D721Med (cell line): ENCODE data around the gene SLX4IP.
"Not testable (repeated sequence)": the region's sequence is repeated elsewhere in the genome, so short reads cannot be mapped to it uniquely, and the experiment has no call there.

ENCODE experiments used
- DNase-seq: peaks from one replicate; pipeline ENCODE4 v3.0.0; 2011; ENCODE audit warnings: low spot score; ENCODE audit not compliant: insufficient read length
- FAIRE-seq: peaks from 2 replicates; lab custom pipeline; 2011; peaks lifted over from hg19 to GRCh38; lab: Jason Lieb, UNC
- CTCF ChIP-seq: IDR thresholded peaks from 2 replicates; pipeline ENCODE4 v1.5.1; 2012; ENCODE audit warnings: mild to moderate bottlenecking, control low read depth; ENCODE audit not compliant: insufficient read depth; ENCODE audit errors: missing control alignments

SLX4IP gene

GRCh38 chr20:10613911-10614310, 178.8 kb downstream of the SLX4IP start:
- DNase-seq (no peak), FAIRE-seq (no peak)
- TF ChIP-seq CTCF, result no peak

GRCh38 chr20:10616212-10616611, 181.1 kb downstream of the SLX4IP start:
- FAIRE-seq (no peak), DNase-seq (no peak)
- no peak for TF ChIP-seq CTCF

GRCh38 chr20:10617549-10618133, 182.5 kb downstream of the SLX4IP start:
- not testable (repeated sequence) for DNase-seq, FAIRE-seq

- DNase-seq (no peak), FAIRE-seq (no peak)
- no peak for TF ChIP-seq CTCF
These were observed 183.6 kb downstream of the SLX4IP start for GRCh38 chr20:10618611-10619245.

GRCh38 chr20:10619427-10619826, 184.3 kb downstream of the SLX4IP start:
- no peak for FAIRE-seq
- no peak for TF ChIP-seq CTCF
- DNase-seq, result no peak

GRCh38 chr20:10621149-10621548, 186.0 kb downstream of the SLX4IP start:
- FAIRE-seq (no peak), DNase-seq (no peak)
- TF ChIP-seq CTCF, result no peak

GRCh38 chr20:10622657-10623418, 187.7 kb downstream of the SLX4IP start:
- TF ChIP-seq CTCF, result no peak
- FAIRE-seq, result no peak
- no peak for DNase-seq
